K562 (cell line): ENCODE results near the gene NFIB. TPM values are rescaled to one million over a fixed set of nuclear protein-coding genes. Genes with fewer than 3 reads are reported as not detected.

Source experiments
- ATAC-seq: fragments of 200-7000 bp; cut with Tn5 transposase; 3 replicates; pipeline ENCODE4 v1.9.1; 2020; ENCODE audit warnings: moderate library complexity
- BruUV-seq: library from RNA; stranded (reverse); fragments of 400-500 nt; replicated peaks from 2 replicates; lab custom pipeline; 2021; lab: Mats Ljungman, UMichigan
- CTCF ChIA-PET: fragments of 300-600 bp; formaldehyde crosslinking; extraction: SDS; loops from one replicate; lab custom pipeline; 2021; ENCODE audit warnings: low intra/inter-chr PET ratio; lab: Yijun Ruan, JAX
- POLR2A ChIA-PET: fragments of 300-600, 350-650 bp; sonication (Branson Sonifier 250); formaldehyde crosslinking; extraction: SDS; loops from one replicate; lab custom pipeline; 2021; ENCODE audit warnings: antibody characterized with exemption, inconsistent platforms; lab: Yijun Ruan, JAX
- DNase-seq, 4 experiments: peaks; one replicate each; pipeline versions ENCODE4 v3.0.0 to v3.0.0-alpha.2; 2011 to 2018; ENCODE audit warnings: low spot score in 3 of 4, mixed read lengths in 3 of 4; ENCODE audit errors: extremely low read depth in 1 of 4
- FAIRE-seq: peaks from 2 replicates; lab custom pipeline; 2011; peaks lifted over from hg19 to GRCh38; lab: Jason Lieb, UNC
- H2AFZ ChIP-seq: 2 replicates; pipeline ENCODE4 v1.6.0; 2011; ENCODE audit warnings: low read depth, low read length, control low read depth, inconsistent platforms
- H3K27ac ChIP-seq: fragments of 200-600 bp; 3 replicates; pipeline ENCODE4 v1.8.0; 2011; ENCODE audit warnings: low read depth, mild to moderate bottlenecking, control low read depth, inconsistent platforms, low read length, moderate library complexity, mixed read lengths; ENCODE audit errors: extremely low read depth
- H3K27me3 ChIP-seq, 2 experiments: fragments of 300-600 bp in 1 of 2; 2 replicates in 1 of 2; 3 replicates in 1 of 2; pipeline versions ENCODE4 v1.6.0 to v1.8.0; 2011; ENCODE audit warnings: inconsistent platforms in 2 of 2, low read length in 2 of 2, mild to moderate bottlenecking in 1 of 2, mixed read lengths in 1 of 2, moderate library complexity in 1 of 2; ENCODE audit not compliant: control insufficient read depth in 2 of 2, insufficient read depth in 2 of 2
- H3K36me3 ChIP-seq: fragments of 300-600 bp; 3 replicates; pipeline ENCODE4 v1.8.0; 2011; ENCODE audit warnings: mild to moderate bottlenecking, low read length, inconsistent platforms; ENCODE audit not compliant: control insufficient read depth, insufficient read depth
- H3K4me1 ChIP-seq, 2 experiments: fragments of 200-600 bp in 1 of 2; replicated peaks in 1 of 2; 2 replicates in 1 of 2; 3 replicates in 1 of 2; pipeline versions ENCODE4 v1.5.1 to v1.8.0; 2011; ENCODE audit warnings: inconsistent platforms in 2 of 2, low read length in 2 of 2, mild to moderate bottlenecking in 1 of 2, mixed read lengths in 1 of 2, moderate library complexity in 1 of 2; ENCODE audit not compliant: control insufficient read depth in 2 of 2, insufficient read depth in 2 of 2
- H3K4me2 ChIP-seq: 2 replicates; pipeline ENCODE4 v1.6.1; 2011; ENCODE audit warnings: low read length, control low read depth, inconsistent platforms, mixed read lengths; ENCODE audit not compliant: insufficient read depth
- H3K4me3 ChIP-seq: fragments of 200-600 bp; sonication (generic), shearing (Covaris generic); 2 replicates; pipeline ENCODE4 v1.5.1; 2016; ENCODE audit warnings: control low read depth, inconsistent platforms
- H3K79me2 ChIP-seq: fragments of 200-600 bp; 3 replicates; pipeline ENCODE4 v1.8.0; 2011; ENCODE audit warnings: low read length, inconsistent platforms; ENCODE audit not compliant: control insufficient read depth, insufficient read depth
- H3K9ac ChIP-seq, 2 experiments: 2 replicates each; pipeline versions ENCODE4 v1.6.0 to v1.6.1; 2011; ENCODE audit warnings: low read depth in 2 of 2, low read length in 2 of 2, control low read depth in 1 of 2, inconsistent platforms in 1 of 2, mild to moderate bottlenecking in 1 of 2, mixed read lengths in 1 of 2; ENCODE audit not compliant: insufficient read depth in 1 of 2
- H3K9me1 ChIP-seq: one replicate; pipeline ENCODE4 v1.6.0; 2011; ENCODE audit warnings: inconsistent platforms, mild to moderate bottlenecking, low read length, moderate library complexity; ENCODE audit not compliant: control insufficient read depth, insufficient read depth
- H3K9me3 ChIP-seq: replicated peaks from 2 replicates; pipeline ENCODE4 v1.5.1; 2011; ENCODE audit warnings: low read depth, low read length, inconsistent platforms; ENCODE audit not compliant: control insufficient read depth, insufficient read depth
- H4K20me1 ChIP-seq: replicated peaks from 2 replicates; pipeline ENCODE4 v1.6.1; 2011; ENCODE audit warnings: low read length, inconsistent platforms, mixed read lengths; ENCODE audit not compliant: control insufficient read depth, insufficient read depth
- ATF6 ChIP-seq: sonication (generic); formaldehyde crosslinking; IDR thresholded peaks from 2 replicates; pipeline ENCODE4 v1.4.0; 2020; ENCODE audit warnings: mild to moderate bottlenecking, missing genetic modification reagents
- CHAMP1 ChIP-seq: fragments of 450-650 bp; IDR thresholded peaks from 2 replicates; pipeline ENCODE4 v1.6.1; 2016; ENCODE audit warnings: mild to moderate bottlenecking
- DACH1 ChIP-seq: fragments of 450-650 bp; IDR thresholded peaks from 2 replicates; pipeline ENCODE4 v1.6.1; 2018; ENCODE audit not compliant: partially characterized antibody
- ETV6 ChIP-seq, 3 experiments: fragments of 150-350 bp in 1 of 3; sonication (generic) in 1 of 3; formaldehyde crosslinking in 1 of 3; IDR thresholded peaks; 2 replicates each; pipeline versions ENCODE4 v1.6.1 to v1.8.0; 2014 to 2022; ENCODE audit warnings: borderline replicate concordance in 2 of 3, low read depth in 2 of 3, antibody characterized with exemption in 1 of 3, low read length in 1 of 3, mild to moderate bottlenecking in 1 of 3, missing genetic modification reagents in 1 of 3
- FOS ChIP-seq: IDR thresholded peaks from 3 replicates; pipeline ENCODE4 v1.6.1; 2011; ENCODE audit not compliant: insufficient read length; ENCODE audit errors: extremely low read depth
- KAT2B ChIP-seq: IDR thresholded peaks from one replicate; pipeline ENCODE4 v1.6.1; 2012; ENCODE audit warnings: low read depth, mild to moderate bottlenecking, control low read depth, inconsistent platforms, low read length, moderate library complexity
- SAFB ChIP-seq: fragments of 200-400 bp; formaldehyde crosslinking; IDR thresholded peaks from 2 replicates; pipeline ENCODE4 v1.6.1; 2017; ENCODE audit warnings: low read depth, low read length, borderline replicate concordance
- SIN3A ChIP-seq, 2 experiments: fragments of 150-350 bp in 1 of 2; IDR thresholded peaks; 2 replicates each; pipeline ENCODE4 v1.6.1; 2011 to 2016; ENCODE audit warnings: borderline replicate concordance in 2 of 2, low read depth in 2 of 2, low read length in 2 of 2, mild to moderate bottlenecking in 2 of 2, moderate library complexity in 2 of 2; ENCODE audit not compliant: control insufficient read depth in 1 of 2
- SLC30A9 ChIP-seq: fragments of 250-450 bp; sonication (Bioruptor Pico); IDR thresholded peaks from 2 replicates; pipeline ENCODE4 v1.8.0; 2022; ENCODE audit warnings: mild to moderate bottlenecking, moderate library complexity
- STAT5A ChIP-seq: IDR thresholded peaks from 2 replicates; pipeline ENCODE4 v1.6.1; 2012; ENCODE audit warnings: low read length, inconsistent platforms, borderline replicate concordance
- TCF7 ChIP-seq: sonication (generic); IDR thresholded peaks from 2 replicates; pipeline ENCODE4 v1.6.1; 2016; ENCODE audit warnings: antibody characterized with exemption, borderline replicate concordance
- ZKSCAN1 ChIP-seq: fragments of 150-350 bp; IDR thresholded peaks from 2 replicates; pipeline ENCODE4 v1.6.1; 2016; ENCODE audit warnings: low read depth, low read length
- ZNF324 ChIP-seq: fragments of 250-450 bp; sonication (Bioruptor Pico); IDR thresholded peaks from 2 replicates; pipeline ENCODE4 v1.4.0; 2020; ENCODE audit warnings: mild to moderate bottlenecking
- WGBS: fragments of 100-300 bp; shearing (Covaris generic); methylation state at CpG from one replicate; pipeline ENCODE4 v1.1.6; 2016; ENCODE audit warnings: low coverage, mixed read lengths; ENCODE audit not compliant: insufficient coverage; ENCODE audit errors: missing lambda C conversion rate; 5-methylcytosine and 5-hydroxymethylcytosine counted together
- in situ Hi-C: fragments of 300-500 bp; cut with MboI; formaldehyde crosslinking; loops from 4 replicates; pipeline ENCODE4 v1.15.0; 2018; ENCODE audit warnings: inconsistent platforms, mixed read lengths
- intact Hi-C: fragments of 100-400 bp; cut with micrococcal nuclease; formaldehyde crosslinking; loops from 2 replicates; pipeline ENCODE4 v1.14.2; 2022
- polyA plus RNA-seq, 8 experiments: library from polyadenylated mRNA; depleted of rRNA in 4 of 8; stranded (reverse) in 5 of 8; unstranded in 3 of 8; fragments of >200 nt; fragmentation: Nextera tagmentation in 2 of 8; fragmentation: Illumina TruSeq in 1 of 8; extraction: Ambion mirVana in 2 of 8; extraction: Trizol in 1 of 8; gene quantifications; 2 replicates each; pipeline versions ENCODE4 v1.2.1 to v1.2.3, GENCODE V29; 2011 to 2014; ENCODE audit warnings: inconsistent platforms in 1 of 8, missing spikeins in 1 of 8
- total RNA-seq, 7 experiments: library from RNA; depleted of rRNA in 6 of 7; stranded (reverse); fragments of >200 nt in 6 of 7; fragmentation: Illumina TruSeq in 2 of 7; extraction: Trizol in 2 of 7; gene quantifications; 2 replicates each; pipeline versions ENCODE4 v1.2.1 to v1.2.3, GENCODE V29; 2011 to 2021; ENCODE audit warnings: low replicate concordance in 1 of 7
- TF ChIP-seq, protein P1 (sequence below): fragments of 450-650 bp; IDR thresholded peaks from one replicate; pipeline ENCODE4 v1.6.1; 2018; ENCODE audit warnings: mild to moderate bottlenecking, moderate library complexity; ENCODE audit not compliant: partially characterized antibody
- TF ChIP-seq, protein P2 (sequence below): fragments of 250-450 bp; sonication (Bioruptor Pico); IDR thresholded peaks from 2 replicates; pipeline ENCODE4 v1.5.0; 2021

Gene NFIB
- total and polyA plus RNA-seq, 9 of the 15 experiments (the other 6 are each of a cell fraction or from before 2014, with no cell fraction given): 1.2 to 3.3 (median 1.9) TPM

GRCh38 chr9:14316602-14317300 lies 2.8 kb upstream of the NFIB start:
- H3K9me1 ChIP-seq: no peaks in the 10 kb centered on the region
- FAIRE-seq (no peak), DNase-seq (no peak), ATAC-seq (no peak)
- no peak overlapping the region for H3K27ac ChIP-seq
- H3K4me1 ChIP-seq: peaks cover 9 to 28% of the 10 kb centered on the region in 2 experiments; a peak in 4 of 5 replicates
- no peaks in the 10 kb centered on the region for H3K36me3 ChIP-seq
- no peak overlapping the region for H2AFZ ChIP-seq
- 0 out of 5 replicates have a peak, but pooled peaks cover 0 to 6% of the 10 kb centered on the region in 2 experiments for H3K27me3 ChIP-seq
- 58% methylated on average over 3 of the region's 8 CpGs for WGBS
- BruUV-seq: no TSS peak
- no peak overlapping the region for H3K4me2 ChIP-seq
- no peaks in the 10 kb centered on the region for H3K9me3 ChIP-seq
- ChIA-PET CTCF (no interaction called here), POLR2A (no interaction called here)
- no peak overlapping the region for H3K4me3 ChIP-seq
- intact Hi-C loops: no loop called here
- H3K9ac ChIP-seq: no peak overlapping the region
- in situ Hi-C loops: no loop called here
- H4K20me1 ChIP-seq: no peaks in the 10 kb centered on the region
- H3K79me2 ChIP-seq: peaks cover 7% of the 10 kb centered on the region; the same call in 2 of the 3 replicates
- TF ChIP-seq, protein P1, sequence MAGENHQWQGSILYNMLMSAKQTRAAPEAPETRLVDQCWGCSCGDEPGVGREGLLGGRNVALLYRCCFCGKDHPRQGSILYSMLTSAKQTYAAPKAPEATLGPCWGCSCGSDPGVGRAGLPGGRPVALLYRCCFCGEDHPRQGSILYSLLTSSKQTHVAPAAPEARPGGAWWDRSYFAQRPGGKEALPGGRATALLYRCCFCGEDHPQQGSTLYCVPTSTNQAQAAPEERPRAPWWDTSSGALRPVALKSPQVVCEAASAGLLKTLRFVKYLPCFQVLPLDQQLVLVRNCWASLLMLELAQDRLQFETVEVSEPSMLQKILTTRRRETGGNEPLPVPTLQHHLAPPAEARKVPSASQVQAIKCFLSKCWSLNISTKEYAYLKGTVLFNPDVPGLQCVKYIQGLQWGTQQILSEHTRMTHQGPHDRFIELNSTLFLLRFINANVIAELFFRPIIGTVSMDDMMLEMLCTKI: no peak
- no peak for TF ChIP-seq SIN3A (IDR thresholded peaks at IDR 0.05; ENCODE audit: borderline replicate concordance in 2 of 2, control insufficient read depth in 1 of 2, low read depth in 2 of 2, low read length in 2 of 2)
- TF ChIP-seq SLC30A9 (CRISPR knock-in tag): no peak
- TF ChIP-seq, protein P2, sequence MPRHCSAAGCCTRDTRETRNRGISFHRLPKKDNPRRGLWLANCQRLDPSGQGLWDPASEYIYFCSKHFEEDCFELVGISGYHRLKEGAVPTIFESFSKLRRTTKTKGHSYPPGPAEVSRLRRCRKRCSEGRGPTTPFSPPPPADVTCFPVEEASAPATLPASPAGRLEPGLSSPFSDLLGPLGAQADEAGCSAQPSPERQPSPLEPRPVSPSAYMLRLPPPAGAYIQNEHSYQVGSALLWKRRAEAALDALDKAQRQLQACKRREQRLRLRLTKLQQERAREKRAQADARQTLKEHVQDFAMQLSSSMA (CRISPR knock-in tag): no peak
- no peak for TF ChIP-seq ZKSCAN1
- no peak for TF ChIP-seq DACH1
- no peak for TF ChIP-seq SAFB
- no peak for TF ChIP-seq ZNF324 (CRISPR knock-in tag)
- no peak for TF ChIP-seq ATF6 (CRISPR knock-in tag)
- no peak for TF ChIP-seq ETV6 (IDR thresholded peaks at IDR 0.05; ENCODE audit: borderline replicate concordance in 1 of 2, low read depth in 2 of 2, low read length in 1 of 2)
- TF ChIP-seq ETV6 (CRISPR knock-in tag; IDR thresholded peaks at IDR 0.05; ENCODE audit: borderline replicate concordance): no peak
- no peak for TF ChIP-seq KAT2B
- TF ChIP-seq STAT5A: no peak
- TF ChIP-seq CHAMP1: no peak
- TF ChIP-seq FOS: no peak
- no peak for TF ChIP-seq TCF7
